GM12892 (cell line): ENCODE measurements around the gene VGLL4.

Experiments
- POLR2A ChIP-seq: IDR thresholded peaks from 2 replicates; pipeline ENCODE4 v1.6.1; 2011; ENCODE audit warnings: low read depth, low read length, control low read depth
- POLR2AphosphoS5 ChIP-seq: IDR thresholded peaks from 2 replicates; pipeline ENCODE4 v1.6.1; 2011; ENCODE audit warnings: low read depth, low read length, control low read depth

- TF ChIP-seq POLR2AphosphoS5, result no peak
- TF ChIP-seq POLR2A, result no peak
Observed at GRCh38 chr3:11660242-11660641, 16.5 kb upstream of the VGLL4 start.
